T-helper 2 cell treated with Interferon-gamma antibody and Interleukin-4, amounts not matched to agents 5 μg/mL and 100 μg/mL, for 36 hours (primary cell): Measurements from ENCODE around the gene PRICKLE2.

Source experiments
- DNase-seq: peaks from one replicate; pipeline ENCODE4 v3.0.0; 2021; ENCODE audit warnings: low spot score
- H3K27ac Mint-ChIP-seq: one replicate; pipeline ENCODE4 v1.8.0; 2021; ENCODE audit warnings: mild to moderate bottlenecking, mixed read lengths
- H3K27me3 Mint-ChIP-seq: one replicate; pipeline ENCODE4 v1.8.0; 2021; ENCODE audit warnings: low read depth, mixed read lengths
- H3K36me3 Mint-ChIP-seq: one replicate; pipeline ENCODE4 v1.8.0; 2021; ENCODE audit warnings: low read depth, mixed read lengths
- H3K4me1 Mint-ChIP-seq: one replicate; pipeline ENCODE4 v1.8.0; 2021; ENCODE audit warnings: low read depth, mixed read lengths
- H3K4me3 Mint-ChIP-seq: one replicate; pipeline ENCODE4 v1.8.0; 2022; ENCODE audit warnings: mild to moderate bottlenecking, moderate library complexity, mixed read lengths
- H3K9me3 Mint-ChIP-seq: one replicate; pipeline ENCODE4 v1.8.0; 2021; ENCODE audit warnings: mixed read lengths

PRICKLE2 gene

DNA sequence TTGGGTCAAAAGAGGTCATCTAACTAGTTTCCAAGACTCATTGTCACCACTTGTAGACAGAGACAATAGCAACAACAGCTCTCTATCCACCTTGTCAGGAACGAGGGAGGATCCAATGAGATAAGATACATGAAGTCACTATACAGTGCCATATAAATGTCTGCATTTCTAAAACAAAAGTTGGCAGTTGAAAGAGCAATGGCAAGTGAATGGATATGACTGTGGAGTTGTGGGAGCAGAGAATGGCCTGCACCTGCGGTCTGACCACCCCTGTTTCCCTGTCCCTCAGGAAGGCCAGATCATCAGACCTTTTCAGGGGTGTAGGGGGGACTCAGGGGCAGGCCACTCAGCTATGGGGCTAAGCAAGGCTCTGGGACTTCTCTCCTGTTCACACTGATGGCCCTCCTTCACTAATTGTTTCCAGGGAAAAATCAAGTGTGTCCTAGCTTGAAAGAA, 161.3 kb downstream of the PRICKLE2 start:
- Mint-ChIP-seq H3K27me3 (peaks cover 16% of the 10 kb centered on the region), H3K4me3 (no peak overlapping the region), H3K9me3 (no peaks in the 10 kb centered on the region), H3K4me1 (no peaks in the 10 kb centered on the region), H3K27ac (no peak overlapping the region), H3K36me3 (no peaks in the 10 kb centered on the region)
- DNase-seq = no peak

DNA sequence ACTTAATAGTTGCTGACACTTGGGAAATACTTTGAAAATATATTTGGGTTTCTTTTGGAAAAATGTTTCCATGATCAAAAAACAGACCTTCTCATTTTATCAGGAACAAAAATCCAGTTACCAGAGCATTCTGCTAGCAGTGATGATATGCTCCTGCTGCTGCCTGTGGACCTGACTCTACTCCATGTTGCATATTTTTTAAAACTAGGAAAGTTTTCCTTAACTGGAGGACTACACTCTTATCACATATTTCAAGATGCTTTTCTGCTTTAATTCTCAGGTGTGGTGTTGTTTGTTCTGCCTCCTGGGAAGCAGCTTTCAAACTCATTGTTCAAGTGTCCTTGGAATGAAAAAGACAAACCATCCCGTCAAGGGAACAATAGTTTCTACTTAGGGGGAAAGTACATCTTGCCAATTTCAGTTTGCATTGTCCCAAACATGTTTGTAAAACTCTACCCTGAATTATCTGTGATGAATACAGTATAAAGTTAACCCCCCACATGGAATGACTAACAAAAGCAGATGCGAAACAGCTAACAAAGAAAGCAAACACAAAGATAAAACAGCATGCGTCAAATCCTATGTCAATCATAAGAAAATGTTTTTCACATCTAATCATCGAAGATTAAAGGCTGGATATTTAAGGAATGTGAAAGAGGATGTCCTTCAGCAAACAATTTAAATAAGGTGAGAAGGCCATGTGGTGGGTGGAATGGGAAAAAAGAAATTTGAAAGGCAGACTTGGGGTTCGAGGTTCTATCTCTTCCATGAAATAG, 161.9 kb downstream of the PRICKLE2 start:
- H3K4me1 Mint-ChIP-seq = no peaks in the 10 kb centered on the region

DNA sequence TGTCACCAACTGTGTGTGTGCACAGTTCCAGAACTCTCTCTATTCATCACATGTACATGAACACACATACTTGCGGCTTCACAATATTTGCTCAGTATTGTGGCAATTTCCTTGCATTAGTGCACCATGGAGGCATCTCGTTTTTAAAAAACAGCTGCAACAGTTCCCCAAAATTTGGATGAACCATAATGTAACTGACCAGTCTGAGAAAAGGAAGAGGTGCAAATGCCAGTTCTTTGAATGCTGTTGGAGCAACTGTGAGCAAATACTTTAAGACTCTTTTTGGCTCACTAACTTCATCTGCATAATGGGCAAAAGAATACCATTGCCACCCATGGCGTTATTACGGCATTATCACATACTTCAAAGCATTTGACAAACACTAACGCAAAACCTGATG, 163.6 kb downstream of the PRICKLE2 start:
- Mint-ChIP-seq H3K4me3 (no peak overlapping the region), H3K27me3 (peaks cover 17% of the 10 kb centered on the region), H3K4me1 (no peaks in the 10 kb centered on the region), H3K27ac (no peak overlapping the region), H3K36me3 (no peaks in the 10 kb centered on the region), H3K9me3 (no peaks in the 10 kb centered on the region)
- DNase-seq = no peak

More for the DNA sequence above, 161.9 kb downstream of the PRICKLE2 start:
- Mint-ChIP-seq H3K36me3 (no peaks in the 10 kb centered on the region), H3K4me3 (no peak overlapping the region), H3K9me3 (no peaks in the 10 kb centered on the region), H3K27me3 (peaks cover 13% of the 10 kb centered on the region), H3K27ac (no peak overlapping the region)
- DNase-seq = no peak

DNA sequence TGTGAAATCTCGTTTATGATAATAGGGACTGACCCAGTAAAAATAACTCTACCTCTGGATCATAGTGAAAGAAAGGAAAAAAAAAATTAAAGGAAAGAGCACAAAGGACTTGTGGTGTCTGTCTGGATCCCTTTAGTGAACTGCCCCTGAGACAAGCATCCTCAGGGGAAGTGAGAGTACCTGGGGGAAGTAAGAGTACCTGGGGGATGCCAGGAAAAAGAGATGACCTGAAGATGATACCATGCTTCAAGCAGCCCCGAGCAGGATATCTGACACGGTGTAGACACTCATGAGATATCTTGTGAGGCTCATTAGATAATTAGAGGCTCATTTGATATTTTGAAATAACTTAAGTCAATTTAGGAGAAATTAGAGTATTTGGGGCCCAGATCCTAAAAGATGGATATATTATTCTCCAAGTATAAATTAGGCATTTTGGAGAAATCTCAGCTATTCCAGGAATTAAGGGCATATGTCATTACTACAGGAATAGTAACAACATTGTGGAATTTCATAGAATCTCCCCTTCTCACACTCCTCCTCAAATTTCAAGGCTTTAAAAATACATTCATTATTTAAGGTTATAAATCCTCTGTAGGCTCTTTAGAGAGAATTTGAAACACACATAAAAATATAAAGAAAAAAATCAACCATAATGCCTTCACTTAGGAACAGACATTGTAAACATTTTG, 165.6 kb downstream of the PRICKLE2 start:
- H3K4me3 Mint-ChIP-seq = no peak overlapping the region
- no peak overlapping the region for H3K27ac Mint-ChIP-seq
- H3K4me1 Mint-ChIP-seq = no peaks in the 10 kb centered on the region
- H3K9me3 Mint-ChIP-seq = no peaks in the 10 kb centered on the region
- DNase-seq = no peak
- peaks cover 17% of the 10 kb centered on the region for H3K27me3 Mint-ChIP-seq
- H3K36me3 Mint-ChIP-seq = no peaks in the 10 kb centered on the region

DNA sequence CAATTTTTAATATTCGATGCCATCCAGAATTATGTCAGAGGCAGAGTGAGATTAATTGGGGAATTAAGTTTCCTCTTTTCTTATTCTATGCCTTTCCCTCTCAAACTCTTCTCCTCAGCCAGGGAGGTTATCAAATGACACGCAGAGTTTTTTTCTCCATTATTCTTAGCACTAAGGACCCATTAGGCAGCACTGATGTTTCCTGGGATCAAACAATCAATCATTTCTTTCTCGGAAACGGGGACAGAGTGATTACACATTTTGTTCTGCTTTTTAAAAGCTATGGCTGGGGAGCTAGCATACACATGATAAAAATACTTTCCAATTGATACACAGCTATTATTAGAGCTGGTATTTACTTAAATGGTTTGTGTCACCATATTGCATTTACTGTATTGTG, 166.7 kb downstream of the PRICKLE2 start:
- H3K9me3 Mint-ChIP-seq = no peaks in the 10 kb centered on the region
- H3K4me3 Mint-ChIP-seq = no peak overlapping the region
- no peak for DNase-seq
- H3K27ac Mint-ChIP-seq = no peak overlapping the region
- H3K27me3 Mint-ChIP-seq = peaks cover 13% of the 10 kb centered on the region
- no peaks in the 10 kb centered on the region for H3K36me3 Mint-ChIP-seq
- H3K4me1 Mint-ChIP-seq = no peaks in the 10 kb centered on the region

DNA sequence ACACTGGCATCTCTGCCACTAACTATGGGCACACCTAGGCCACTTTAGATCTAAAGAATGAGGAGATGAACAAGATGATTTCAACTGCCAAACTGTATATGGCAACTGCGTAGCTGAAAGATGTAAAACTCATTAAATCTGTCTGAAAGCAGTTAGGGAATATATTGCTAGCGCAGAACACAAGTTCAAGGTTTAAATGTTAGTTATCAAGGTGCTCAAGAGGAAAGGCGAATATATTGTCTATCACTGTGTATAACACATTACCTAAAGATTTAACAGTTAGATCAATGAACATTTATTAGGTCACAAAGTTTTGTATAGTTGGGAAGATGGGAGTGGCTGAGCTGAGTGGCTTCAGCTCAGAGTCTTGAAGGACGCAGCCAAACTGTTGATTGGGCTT, 168.0 kb downstream of the PRICKLE2 start:
- H3K9me3 Mint-ChIP-seq = no peaks in the 10 kb centered on the region
- peaks cover 10% of the 10 kb centered on the region for H3K27me3 Mint-ChIP-seq
- H3K4me1 Mint-ChIP-seq = no peaks in the 10 kb centered on the region
- no peak for DNase-seq
- no peak overlapping the region for H3K4me3 Mint-ChIP-seq
- no peaks in the 10 kb centered on the region for H3K36me3 Mint-ChIP-seq
- no peak overlapping the region for H3K27ac Mint-ChIP-seq

DNA sequence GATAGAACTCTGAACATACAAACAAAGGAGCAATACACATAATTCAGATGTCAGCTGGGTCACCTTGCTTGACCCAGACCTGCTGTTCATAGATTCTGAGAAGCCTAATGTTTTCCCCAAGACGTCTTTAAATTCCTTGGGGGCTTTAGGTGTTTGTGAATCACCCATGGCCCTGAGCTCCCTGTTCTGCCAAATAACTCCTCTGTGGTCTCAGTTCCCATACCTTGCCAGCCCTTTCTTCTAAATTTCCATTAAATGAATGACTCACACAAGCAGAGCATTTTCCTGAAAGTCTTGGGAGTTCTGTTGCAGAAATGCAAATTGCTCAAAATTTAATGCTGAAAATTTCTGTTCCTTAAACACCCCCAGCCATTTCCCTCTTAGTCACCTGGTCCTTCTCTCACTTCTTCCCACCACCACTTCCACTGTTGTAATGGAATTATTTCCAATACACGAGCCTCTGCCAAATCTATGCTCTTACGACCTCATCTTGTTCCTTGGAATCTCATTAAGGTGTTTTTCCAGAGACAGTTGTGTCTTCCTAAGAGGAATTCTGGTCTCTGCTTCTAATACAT, 168.6 kb downstream of the PRICKLE2 start:
- H3K4me3 Mint-ChIP-seq = no peak overlapping the region
- no peaks in the 10 kb centered on the region for H3K4me1 Mint-ChIP-seq

DNA sequence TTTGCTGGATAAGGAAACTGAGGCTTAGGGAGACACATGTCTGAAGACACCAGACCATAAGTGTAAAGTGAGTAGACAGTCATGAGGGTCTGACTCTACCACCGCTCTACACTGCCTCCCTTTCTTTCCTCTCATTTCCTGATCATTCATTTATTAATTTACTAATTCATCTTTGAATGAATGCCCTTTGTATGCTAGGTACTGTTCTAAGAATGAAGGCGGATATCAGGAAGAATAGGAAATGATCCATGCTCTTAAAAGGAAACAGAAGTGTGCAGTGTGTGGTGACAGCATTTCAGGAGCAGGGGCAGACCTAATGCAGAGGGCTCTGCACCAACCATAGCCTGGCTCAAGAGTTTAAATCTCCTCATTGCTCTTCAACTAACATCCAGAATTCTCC, 170.2 kb downstream of the PRICKLE2 start:
- Mint-ChIP-seq H3K27me3 (peaks cover 10% of the 10 kb centered on the region), H3K36me3 (no peaks in the 10 kb centered on the region), H3K9me3 (no peaks in the 10 kb centered on the region)

More for the DNA sequence above, 168.6 kb downstream of the PRICKLE2 start:
- H3K9me3 Mint-ChIP-seq = no peaks in the 10 kb centered on the region
- no peaks in the 10 kb centered on the region for H3K36me3 Mint-ChIP-seq
- H3K27me3 Mint-ChIP-seq = peaks cover 10% of the 10 kb centered on the region
- no peak overlapping the region for H3K27ac Mint-ChIP-seq
- no peak for DNase-seq

DNA sequence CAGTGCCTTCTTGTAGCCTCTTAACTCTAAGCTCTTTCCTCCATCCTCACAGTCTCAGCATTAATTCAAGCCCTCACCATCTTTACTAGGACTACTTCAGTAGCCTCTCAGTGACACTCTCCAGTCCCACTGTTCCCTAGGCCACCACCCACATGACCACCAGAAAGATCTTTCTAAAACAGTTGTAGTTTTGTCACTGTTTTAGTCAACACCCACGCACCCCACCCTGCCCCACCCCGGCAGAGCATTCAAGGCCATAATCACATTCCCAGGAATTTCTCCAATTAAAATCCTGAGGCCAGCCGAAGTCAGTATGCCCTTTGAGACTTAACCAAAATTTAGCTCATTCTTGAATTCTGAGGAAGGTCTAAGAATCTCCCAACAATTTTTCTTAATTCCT, 170.8 kb downstream of the PRICKLE2 start:
- DNase-seq = no peak
- Mint-ChIP-seq H3K36me3 (no peaks in the 10 kb centered on the region), H3K9me3 (no peaks in the 10 kb centered on the region), H3K4me1 (peaks cover 3% of the 10 kb centered on the region), H3K27ac (no peak overlapping the region), H3K27me3 (peaks cover 10% of the 10 kb centered on the region), H3K4me3 (no peak overlapping the region)

More for the DNA sequence above, 170.2 kb downstream of the PRICKLE2 start:
- no peak overlapping the region for H3K4me3 Mint-ChIP-seq
- H3K4me1 Mint-ChIP-seq = peaks cover 3% of the 10 kb centered on the region
- no peak overlapping the region for H3K27ac Mint-ChIP-seq
- DNase-seq = no peak

DNA sequence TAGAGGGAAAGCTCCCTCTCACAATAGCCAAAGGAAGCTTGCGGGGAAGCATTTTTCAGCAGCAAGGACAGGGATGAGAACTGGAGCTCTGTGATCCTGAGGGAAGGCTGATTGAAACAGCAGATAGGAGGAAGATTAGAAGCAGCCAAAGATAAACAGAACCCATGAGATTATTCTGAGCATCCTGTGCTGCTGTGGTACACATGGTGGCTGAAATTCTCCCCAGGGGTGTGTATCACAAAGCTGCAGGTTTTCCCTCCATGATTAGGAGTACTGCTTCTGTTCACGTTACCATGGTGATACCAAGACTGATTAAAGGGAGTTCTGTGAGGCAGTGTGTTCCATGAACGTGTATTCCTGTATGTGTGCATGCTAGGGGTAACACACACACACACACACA, 171.7 kb downstream of the PRICKLE2 start:
- H3K27ac Mint-ChIP-seq = no peak overlapping the region
- H3K4me1 Mint-ChIP-seq = peaks cover 6% of the 10 kb centered on the region
- H3K9me3 Mint-ChIP-seq = no peaks in the 10 kb centered on the region
- no peak overlapping the region for H3K4me3 Mint-ChIP-seq
- H3K27me3 Mint-ChIP-seq = peaks cover 4% of the 10 kb centered on the region
- H3K36me3 Mint-ChIP-seq = no peaks in the 10 kb centered on the region
- no peak for DNase-seq

DNA sequence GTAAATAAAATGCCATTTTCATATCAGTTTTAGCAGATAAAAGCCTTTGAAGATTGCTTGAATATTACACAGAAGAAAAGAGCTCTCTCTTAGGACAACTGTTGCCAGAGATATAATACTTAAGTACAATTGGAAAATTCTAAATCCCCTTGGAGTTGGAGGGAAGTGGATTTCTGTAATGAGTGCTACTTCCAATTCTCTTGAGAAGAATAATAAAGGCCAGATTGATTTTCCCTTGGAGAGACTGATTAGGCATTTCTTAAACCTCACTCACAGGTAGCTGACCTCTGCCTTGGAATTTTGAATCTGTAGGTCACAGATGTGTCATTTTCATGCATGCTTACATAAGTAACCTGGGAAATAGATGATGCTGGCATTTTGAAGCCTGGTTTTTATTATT, 172.1 kb downstream of the PRICKLE2 start:
- DNase-seq = no peak
- Mint-ChIP-seq H3K4me3 (no peak overlapping the region), H3K27me3 (peaks cover 4% of the 10 kb centered on the region), H3K27ac (no peak overlapping the region), H3K4me1 (peaks cover 6% of the 10 kb centered on the region), H3K9me3 (no peaks in the 10 kb centered on the region), H3K36me3 (no peaks in the 10 kb centered on the region)

DNA sequence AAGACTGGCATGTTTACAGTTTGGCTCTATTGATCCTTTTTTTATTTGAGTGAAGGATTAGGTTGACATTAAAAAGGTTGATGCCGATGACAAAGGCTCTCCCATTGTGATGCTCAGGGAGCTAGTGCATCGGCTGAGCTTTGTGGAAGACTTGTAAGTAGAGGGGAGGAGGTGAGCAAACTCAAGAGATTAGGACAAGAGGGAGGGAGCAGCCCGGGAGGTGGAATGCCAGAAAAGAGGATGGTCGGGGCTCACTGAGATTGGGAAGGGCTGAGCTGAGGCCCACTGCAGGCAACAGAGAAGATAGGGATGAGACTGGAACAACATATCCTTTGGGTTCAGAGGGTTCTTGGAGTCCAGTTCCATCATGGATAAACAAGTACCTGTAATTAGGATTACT, 175.4 kb downstream of the PRICKLE2 start:
- peaks cover 6% of the 10 kb centered on the region for H3K4me1 Mint-ChIP-seq
- H3K36me3 Mint-ChIP-seq = no peaks in the 10 kb centered on the region
- H3K27ac Mint-ChIP-seq = no peak overlapping the region
- H3K4me3 Mint-ChIP-seq = no peak overlapping the region
- no peaks in the 10 kb centered on the region for H3K9me3 Mint-ChIP-seq
- DNase-seq = no peak
- H3K27me3 Mint-ChIP-seq = peaks cover 3% of the 10 kb centered on the region

DNA sequence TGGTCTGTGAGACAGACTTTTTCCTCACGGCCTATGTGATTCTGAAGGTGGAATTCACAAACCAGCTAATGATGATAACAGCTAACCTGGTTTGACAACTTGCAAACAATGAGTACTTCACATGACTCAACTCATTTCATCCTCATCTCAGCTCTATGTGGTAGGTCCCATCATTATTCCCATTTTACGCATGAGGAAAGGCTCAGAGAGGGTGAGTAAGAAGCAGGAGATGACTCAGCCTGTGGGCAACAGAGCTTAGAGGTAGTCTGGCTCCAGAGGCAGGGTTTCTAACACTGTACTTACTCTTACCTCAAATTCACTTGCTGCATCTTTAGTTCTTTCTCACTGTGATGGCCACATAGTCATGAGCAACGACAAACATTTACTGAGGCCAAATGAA, 176.1 kb downstream of the PRICKLE2 start:
- Mint-ChIP-seq H3K27ac (no peak overlapping the region), H3K4me3 (no peak overlapping the region), H3K27me3 (peaks cover 3% of the 10 kb centered on the region), H3K4me1 (peaks cover 6% of the 10 kb centered on the region), H3K9me3 (no peaks in the 10 kb centered on the region), H3K36me3 (no peaks in the 10 kb centered on the region)
- DNase-seq = peak; percentile 30

DNA sequence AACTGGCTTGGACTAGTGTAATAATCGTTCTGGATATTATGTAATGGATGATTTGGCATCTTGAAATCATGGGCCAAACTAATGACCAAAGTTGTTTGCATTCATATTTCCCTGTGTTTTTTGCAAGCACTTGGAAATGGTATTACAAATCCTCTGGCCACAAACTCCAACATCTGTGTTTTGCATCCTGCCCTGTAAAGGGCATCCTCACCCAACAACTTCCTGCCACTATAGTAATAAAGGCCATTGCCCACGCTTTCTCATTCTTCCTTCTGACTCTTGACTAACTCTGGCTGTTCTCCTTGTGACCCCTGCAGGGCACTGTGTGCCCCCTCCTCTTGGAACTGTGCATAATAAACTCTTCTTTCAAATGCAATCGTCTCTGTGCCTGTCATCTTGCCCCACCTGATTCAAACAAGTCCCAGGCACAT, 176.6 kb downstream of the PRICKLE2 start:
- no peaks in the 10 kb centered on the region for H3K36me3 Mint-ChIP-seq
- H3K27me3 Mint-ChIP-seq = peaks cover 5% of the 10 kb centered on the region
- peak; percentile 33 for DNase-seq
- peaks cover 6% of the 10 kb centered on the region for H3K4me1 Mint-ChIP-seq
- no peak overlapping the region for H3K27ac Mint-ChIP-seq
- H3K4me3 Mint-ChIP-seq = no peak overlapping the region
- H3K9me3 Mint-ChIP-seq = no peaks in the 10 kb centered on the region
